Measurements from ENCODE around the gene UBE2M. TPM values are rescaled to one million over a fixed set of nuclear protein-coding genes. Genes with fewer than 3 reads are reported as not detected.
"Not testable (repeated sequence)": the region's sequence is repeated elsewhere in the genome, so short reads cannot be mapped to it uniquely, and the experiment has no call there.

UBE2M gene
- total RNA-seq, 1 donor from 2014 or later = 116 TPM

GRCh38 chr19:58547323-58548312 lies 10.8 kb downstream of the UBE2M start:
- ATAC-seq (ENCODE audit: poor library complexity) = no peak
- intact Hi-C loops (cut with DNase I) = no loop called here
- no peak for DNase-seq

- DNase-seq = no peak
- intact Hi-C loops (cut with DNase I) = no loop called here
- ATAC-seq (ENCODE audit: poor library complexity) = no peak
These were observed 12.3 kb downstream of the UBE2M start for GRCh38 chr19:58546019-58546530.

GRCh38 chr19:58545286-58546018 lies 13.0 kb downstream of the UBE2M start:
- DNase-seq (no peak), ATAC-seq (ENCODE audit: poor library complexity) (no peak)
- intact Hi-C loops (cut with DNase I) = no loop called here

GRCh38 chr19:58544591-58545285 lies 13.7 kb downstream of the UBE2M start:
- intact Hi-C loops (cut with DNase I) = no loop called here
- ATAC-seq (ENCODE audit: poor library complexity) = peak; percentile 16
- no peak for DNase-seq

- DNase-seq (peak; percentile 99), ATAC-seq (ENCODE audit: poor library complexity) (peak; percentile 96)
- intact Hi-C loops (cut with DNase I) = no loop called here
These were observed 14.4 kb downstream of the UBE2M start, which contains the start of gene TRIM28 for GRCh38 chr19:58543826-58544590. TSS of gene TRIM28 (plus strand) at chr19:58544064. CDS start at chr19:58544758, 694 bp downstream.

- ATAC-seq (ENCODE audit: poor library complexity); intact Hi-C loops (cut with DNase I); DNase-seq: not testable (repeated sequence)
These were observed 15.6 kb downstream of the UBE2M start for GRCh38 chr19:58542641-58543372.

GRCh38 chr19:58539169-58539559 lies 19.2 kb downstream of the UBE2M start:
- ATAC-seq (ENCODE audit: poor library complexity); intact Hi-C loops (cut with DNase I); DNase-seq: not testable (repeated sequence)

GRCh38 chr19:58538257-58539168 lies 19.9 kb downstream of the UBE2M start:
- intact Hi-C loops (cut with DNase I) = no loop called here
- peak; percentile 43 for ATAC-seq (ENCODE audit: poor library complexity)
- no peak for DNase-seq

- intact Hi-C loops (cut with DNase I) = no loop called here
- ATAC-seq (ENCODE audit: poor library complexity) (no peak), DNase-seq (no peak)
These were observed 21.3 kb downstream of the UBE2M start for GRCh38 chr19:58536852-58537798.

GRCh38 chr19:58535857-58536256 lies 22.6 kb downstream of the UBE2M start:
- intact Hi-C loops (cut with DNase I) = no loop called here
- no peak for DNase-seq
- no peak for ATAC-seq (ENCODE audit: poor library complexity)

- no peak for DNase-seq
- intact Hi-C loops (cut with DNase I) = no loop called here
- ATAC-seq (ENCODE audit: poor library complexity) = no peak
These were observed 27.2 kb downstream of the UBE2M start for GRCh38 chr19:58531034-58531840.

- intact Hi-C loops (cut with DNase I) = no loop called here
- DNase-seq = no peak
These were observed 29.0 kb downstream of the UBE2M start for GRCh38 chr19:58529405-58529804.

GRCh38 chr19:58522709-58523108 lies 35.7 kb downstream of the UBE2M start:
- ATAC-seq (ENCODE audit: poor library complexity) = no peak

More at GRCh38 chr19:58529405-58529804, 29.0 kb downstream of the UBE2M start:
- no peak for ATAC-seq (ENCODE audit: poor library complexity)

GRCh38 chr19:58521651-58522050 lies 36.8 kb downstream of the UBE2M start:
- ATAC-seq (ENCODE audit: poor library complexity) (no peak), DNase-seq (no peak)
- intact Hi-C loops (cut with DNase I) = no loop called here

More at GRCh38 chr19:58522709-58523108, 35.7 kb downstream of the UBE2M start:
- no peak for DNase-seq
- intact Hi-C loops (cut with DNase I) = no loop called here

- intact Hi-C loops (cut with DNase I) = no loop called here
- DNase-seq (no peak), ATAC-seq (ENCODE audit: poor library complexity) (no peak)
These were observed 38.2 kb downstream of the UBE2M start for GRCh38 chr19:58520257-58520599.
